Esophagus muscularis mucosa (tissue), 3 donors: Measurements from ENCODE around the gene CRACDL.

Source experiments
- CTCF ChIP-seq, 3 experiments: fragments of 200-600 bp in 2 of 3; fragments of 450-650 bp in 1 of 3; sonication (generic) in 2 of 3; IDR thresholded peaks; one replicate each; pipeline ENCODE4 v1.5.1; 2017 to 2019; ENCODE audit warnings: antibody characterized with exemption in 3 of 3, mild to moderate bottlenecking in 2 of 3, moderate library complexity in 1 of 3
- EP300 ChIP-seq: sonication (generic); formaldehyde crosslinking; IDR thresholded peaks from one replicate; pipeline ENCODE4 v1.6.1; 2017; ENCODE audit warnings: antibody characterized with exemption

- no peak for TF ChIP-seq EP300
- no peak for TF ChIP-seq CTCF (IDR thresholded peaks at IDR 0.05)
These were observed 627 bp upstream of the CRACDL start for GRCh38 chr2:98936353-98937351.
